ENCODE results near the gene PFKP.

The PFKP gene

DNA sequence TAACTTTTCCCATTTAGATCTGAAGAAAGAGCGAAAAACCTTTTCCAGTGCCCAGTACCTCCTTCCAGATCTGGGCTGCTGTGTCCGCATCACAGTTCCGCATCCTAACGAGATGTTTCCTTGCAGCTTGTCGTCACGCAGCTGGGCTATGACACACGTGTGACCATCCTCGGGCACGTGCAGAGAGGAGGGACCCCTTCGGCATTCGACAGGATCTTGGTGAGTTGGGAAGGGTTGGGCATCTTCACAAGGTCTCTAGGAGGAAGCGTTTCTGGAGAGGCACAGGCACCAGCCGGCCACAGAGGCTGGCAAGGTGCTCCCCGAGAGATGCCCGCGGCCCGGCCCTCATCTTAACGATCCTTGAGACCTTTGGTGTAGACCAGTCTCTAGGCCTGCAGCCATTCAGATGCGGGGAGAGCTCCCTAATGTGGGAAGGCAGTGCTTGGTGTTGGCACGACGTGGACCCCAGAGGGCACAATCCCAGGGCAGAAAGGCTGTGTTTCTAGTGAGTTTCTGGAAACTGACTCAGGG lies 41.3 kb downstream of the PFKP start:
- no peaks in the 10 kb centered on the region for H3K9me3 ChIP-seq
- H3K27ac ChIP-seq: peak overlapping the region; percentile 75 to 80
- no peak for DNase-seq
- H3K4me1 ChIP-seq: peaks cover 0 to 45% (median 5%) of the 10 kb centered on the region in 4 donors
- intact Hi-C loops (cut with DNase I; ENCODE audit: low total_unique reads): no loop called here
- no peak overlapping the region for H3K4me3 ChIP-seq
- no peak for TF ChIP-seq CTCF (IDR thresholded peaks at IDR 0.05)
- H3K36me3 ChIP-seq: peaks cover 45 to 73% (median 72%) of the 10 kb centered on the region in 3 donors
- no peaks in the 10 kb centered on the region for H3K27me3 ChIP-seq

DNA sequence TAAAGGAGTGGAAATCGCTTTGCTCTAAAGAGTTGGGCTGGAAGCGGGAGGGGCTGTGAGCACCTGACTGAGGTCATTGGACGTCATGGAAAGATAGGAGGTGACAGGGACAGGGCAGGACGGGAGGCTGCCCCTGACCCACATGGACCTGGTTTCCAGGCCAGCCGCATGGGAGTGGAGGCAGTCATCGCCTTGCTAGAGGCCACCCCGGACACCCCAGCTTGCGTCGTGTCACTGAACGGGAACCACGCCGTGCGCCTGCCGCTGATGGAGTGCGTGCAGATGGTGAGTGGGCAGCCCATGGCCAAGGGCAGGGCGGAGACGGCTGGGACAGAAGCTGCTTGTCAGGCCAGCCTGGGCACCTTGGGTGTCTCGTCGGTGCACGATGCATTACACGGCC lies 41.8 kb downstream of the PFKP start:
- Histone ChIP-seq H3K9me3 (no peaks in the 10 kb centered on the region), H3K27me3 (no peaks in the 10 kb centered on the region), H3K4me3 (no peak overlapping the region), H3K27ac (peak overlapping the region in 1 of 2 donors; percentile 80), H3K36me3 (peaks cover 47 to 72% (median 72%) of the 10 kb centered on the region in 3 donors), H3K4me1 (peaks cover 0 to 41% (median 5%) of the 10 kb centered on the region in 4 donors)
- intact Hi-C loops (cut with DNase I; ENCODE audit: low total_unique reads): no loop called here
- no peak for TF ChIP-seq CTCF (IDR thresholded peaks at IDR 0.05)
- no peak for DNase-seq

GRCh38 chr10:3109633-3110032 lies 42.3 kb downstream of the PFKP start:
- no peaks in the 10 kb centered on the region for H3K9me3 ChIP-seq
- no peak for DNase-seq
- H3K27me3 ChIP-seq: no peaks in the 10 kb centered on the region
- H3K36me3 ChIP-seq: peaks cover 51 to 72% (median 72%) of the 10 kb centered on the region in 3 donors
- H3K27ac ChIP-seq: peak overlapping the region in 1 of 2 donors; percentile 80
- TF ChIP-seq CTCF (IDR thresholded peaks at IDR 0.05): no peak
- H3K4me3 ChIP-seq: no peak overlapping the region
- intact Hi-C loops (cut with DNase I; ENCODE audit: low total_unique reads): no loop called here
- H3K4me1 ChIP-seq: peaks cover 0 to 36% (median 5%) of the 10 kb centered on the region in 4 donors

GRCh38 chr10:3110782-3111620 lies 43.7 kb downstream of the PFKP start:
- H3K27me3 ChIP-seq: no peaks in the 10 kb centered on the region
- TF ChIP-seq CTCF (IDR thresholded peaks at IDR 0.05): no peak
- H3K4me3 ChIP-seq: no peak overlapping the region
- H3K36me3 ChIP-seq: peaks cover 54 to 71% (median 69%) of the 10 kb centered on the region in 3 donors
- DNase-seq: no peak
- intact Hi-C loops (cut with DNase I; ENCODE audit: low total_unique reads): no loop called here
- peak overlapping the region in 1 of 2 donors; percentile 6 for H3K27ac ChIP-seq
- H3K9me3 ChIP-seq: no peaks in the 10 kb centered on the region
- H3K4me1 ChIP-seq: peaks cover 0 to 23% (median 5%) of the 10 kb centered on the region in 4 donors

- no peak for DNase-seq
- intact Hi-C loops (cut with DNase I; ENCODE audit: low total_unique reads): no loop called here
- H3K4me1 ChIP-seq: peaks cover 0 to 22% (median 5%) of the 10 kb centered on the region in 4 donors
- peaks cover 61 to 78% (median 76%) of the 10 kb centered on the region in 3 donors for H3K36me3 ChIP-seq
- H3K9me3 ChIP-seq: no peaks in the 10 kb centered on the region
- H3K27ac ChIP-seq: peak overlapping the region in 1 of 2 donors; percentile 6
- no peak for TF ChIP-seq CTCF (IDR thresholded peaks at IDR 0.05)
- H3K4me3 ChIP-seq: no peak overlapping the region
- no peaks in the 10 kb centered on the region for H3K27me3 ChIP-seq
These were observed 44.3 kb downstream of the PFKP start for GRCh38 chr10:3111621-3112163.

All from tibial artery (tissue), 4 donors.